ENCODE measurements around the gene USP26.

- TF ChIP-seq CTCF (conservative IDR thresholded peaks at IDR 0.05; ENCODE audit: low read length), result no peak
- TF ChIP-seq EZH2phosphoT487 (IDR thresholded peaks at IDR 0.05; ENCODE audit: borderline replicate concordance), result no peak
Measured at GRCh38 chrX:133054761-133055405, 42.0 kb downstream of the USP26 start.

All from Loucy (cell line).